CD4-positive, alpha-beta T cell treated with Interleukin-17A for 4 hours (primary cell): Measurements from ENCODE around the gene TMEM132C.
"Not testable (repeated sequence)": the region's sequence is repeated elsewhere in the genome, so short reads cannot be mapped to it uniquely, and the experiment has no call there.

Experiments used
- DNase-seq: peaks from one replicate; pipeline ENCODE4 v3.0.0-alpha.2; 2020; ENCODE audit warnings: mixed read lengths

Gene TMEM132C

GRCh38 chr12:128267131-128267622, at the start of gene TMEM132C:
Gene TMEM132C (plus strand): TSS chr12:128267170. CDS start chr12:128267403, 233 bp downstream.
- DNase-seq = no peak

GRCh38 chr12:128224226-128224625, 42.7 kb upstream of the TMEM132C start:
- DNase-seq = no peak

GRCh38 chr12:128228581-128228980, 38.4 kb upstream of the TMEM132C start:
- DNase-seq = no peak

GRCh38 chr12:128235635-128236417, 31.1 kb upstream of the TMEM132C start:
- DNase-seq = no peak

GRCh38 chr12:128236525-128236924, 30.4 kb upstream of the TMEM132C start:
- no peak for DNase-seq

GRCh38 chr12:128240745-128241144, 26.2 kb upstream of the TMEM132C start:
- DNase-seq = no peak

GRCh38 chr12:128245121-128245520, 21.8 kb upstream of the TMEM132C start:
- DNase-seq = no peak

GRCh38 chr12:128245905-128246304, 21.1 kb upstream of the TMEM132C start:
- no peak for DNase-seq

GRCh38 chr12:128250096-128250495, 16.9 kb upstream of the TMEM132C start:
- DNase-seq = no peak

- DNase-seq = not testable (repeated sequence)
Observed at GRCh38 chr12:128253829-128254228, 13.1 kb upstream of the TMEM132C start.

GRCh38 chr12:128258866-128259555, 8.0 kb upstream of the TMEM132C start:
- DNase-seq = no peak

GRCh38 chr12:128259556-128260070, 7.4 kb upstream of the TMEM132C start:
- DNase-seq = no peak

- no peak for DNase-seq
Observed at GRCh38 chr12:128261757-128262156, 5.2 kb upstream of the TMEM132C start.

- DNase-seq = no peak
Observed at GRCh38 chr12:128265566-128265965, 1.4 kb upstream of the TMEM132C start.

- no peak for DNase-seq
Observed at GRCh38 chr12:128266086-128266485, 884 bp upstream of the TMEM132C start.

GRCh38 chr12:128266541-128267130, 334 bp upstream of the TMEM132C start:
- DNase-seq = no peak

- no peak for DNase-seq
Observed at GRCh38 chr12:128267651-128268378, 845 bp downstream of the TMEM132C start.

GRCh38 chr12:128268379-128268995, 1.5 kb downstream of the TMEM132C start:
- no peak for DNase-seq

- DNase-seq = no peak
Observed at GRCh38 chr12:128269181-128269591, 2.2 kb downstream of the TMEM132C start.

GRCh38 chr12:128276471-128276870, 9.5 kb downstream of the TMEM132C start:
- DNase-seq = no peak

GRCh38 chr12:128286970-128287369, 20.0 kb downstream of the TMEM132C start:
- no peak for DNase-seq

GRCh38 chr12:128288357-128288756, 21.4 kb downstream of the TMEM132C start:
- DNase-seq = no peak
